Mesenchymal stem cell (in vitro differentiated cells and primary cell): Measurements from ENCODE around the gene CASKIN1.
"Not testable (repeated sequence)": the region's sequence is repeated elsewhere in the genome, so short reads cannot be mapped to it uniquely, and the experiment has no call there.

Experiments
- DNase-seq: peaks from one replicate; pipeline ENCODE4 v3.0.0-alpha.2; 2013
- H2AFZ ChIP-seq: one replicate; pipeline ENCODE4 v1.6.1; 2013; ENCODE audit warnings: low read depth, mild to moderate bottlenecking, control low read depth, inconsistent platforms, low read length, moderate library complexity
- H2AK5ac ChIP-seq: 2 replicates; pipeline ENCODE4 v1.6.1; 2013; ENCODE audit warnings: low read length, moderate library complexity, mild to moderate bottlenecking, inconsistent platforms; ENCODE audit not compliant: severe bottlenecking
- H2BK120ac ChIP-seq: one replicate; pipeline ENCODE4 v1.6.1; 2013; ENCODE audit warnings: low read depth, mild to moderate bottlenecking, inconsistent platforms, low read length, moderate library complexity
- H2BK12ac ChIP-seq, 2 experiments: one replicate each; pipeline ENCODE4 v1.6.1; 2013; ENCODE audit warnings: inconsistent platforms in 2 of 2, low read length in 2 of 2, mild to moderate bottlenecking in 2 of 2, moderate library complexity in 2 of 2, control low read depth in 1 of 2
- H2BK15ac ChIP-seq: one replicate; pipeline ENCODE4 v1.6.1; 2013; ENCODE audit warnings: mild to moderate bottlenecking, low read depth, inconsistent platforms; ENCODE audit not compliant: poor library complexity, severe bottlenecking
- H2BK5ac ChIP-seq: 2 replicates; pipeline ENCODE4 v1.6.1; 2013; ENCODE audit warnings: low read depth, mild to moderate bottlenecking, low read length, control low read depth, inconsistent platforms; ENCODE audit not compliant: poor library complexity, severe bottlenecking
- H3K14ac ChIP-seq, 2 experiments: one replicate each; pipeline ENCODE4 v1.6.1; 2013; ENCODE audit warnings: inconsistent platforms in 2 of 2, low read length in 2 of 2, control low read depth in 1 of 2, mild to moderate bottlenecking in 1 of 2, moderate library complexity in 1 of 2
- H3K18ac ChIP-seq, 2 experiments: one replicate each; pipeline ENCODE4 v1.6.1; 2013; ENCODE audit warnings: inconsistent platforms in 2 of 2, low read length in 2 of 2, control low read depth in 1 of 2, low read depth in 1 of 2, mild to moderate bottlenecking in 1 of 2
- H3K23ac ChIP-seq, 2 experiments: one replicate each; pipeline ENCODE4 v1.6.1; 2013; ENCODE audit warnings: inconsistent platforms in 2 of 2, low read length in 2 of 2, mild to moderate bottlenecking in 2 of 2, moderate library complexity in 2 of 2, control low read depth in 1 of 2
- H3K27ac ChIP-seq: 2 replicates; pipeline ENCODE4 v1.5.1; 2013; ENCODE audit warnings: mild to moderate bottlenecking, moderate library complexity, low read length, control low read depth, inconsistent platforms; ENCODE audit not compliant: poor library complexity, severe bottlenecking
- H3K27me3 ChIP-seq, 2 experiments: 2 replicates each; pipeline versions ENCODE4 v1.6.1 to v1.7.0; 2013; ENCODE audit warnings: low read length in 2 of 2, mild to moderate bottlenecking in 2 of 2, moderate library complexity in 2 of 2, control low read depth in 1 of 2, inconsistent platforms in 1 of 2; ENCODE audit not compliant: control insufficient read depth in 1 of 2, insufficient read depth in 1 of 2
- H3K36me3 ChIP-seq, 2 experiments: 2 replicates each; pipeline versions ENCODE4 v1.6.1 to v1.7.0; 2013; ENCODE audit warnings: low read length in 2 of 2, control low read depth in 1 of 2, inconsistent platforms in 1 of 2, low read depth in 1 of 2, mild to moderate bottlenecking in 1 of 2; ENCODE audit not compliant: insufficient read depth in 2 of 2, control insufficient read depth in 1 of 2
- H3K4ac ChIP-seq, 2 experiments: one replicate each; pipeline ENCODE4 v1.6.1; 2013; ENCODE audit warnings: inconsistent platforms in 2 of 2, low read length in 2 of 2, mild to moderate bottlenecking in 2 of 2, moderate library complexity in 2 of 2, control low read depth in 1 of 2, low read depth in 1 of 2
- H3K4me1 ChIP-seq: 2 replicates; pipeline ENCODE4 v1.6.1; 2013; ENCODE audit warnings: low read depth, low read length, control low read depth; ENCODE audit not compliant: control insufficient read depth, insufficient read depth
- H3K4me2 ChIP-seq: 2 replicates; pipeline ENCODE4 v1.6.1; 2013; ENCODE audit warnings: low read length, mild to moderate bottlenecking, inconsistent platforms; ENCODE audit not compliant: poor library complexity, severe bottlenecking
- H3K4me3 ChIP-seq, 2 experiments: 2 replicates each; pipeline versions ENCODE4 v1.5.1 to v1.7.0; 2013; ENCODE audit warnings: low read length in 2 of 2, mild to moderate bottlenecking in 2 of 2, control low read depth in 1 of 2, low read depth in 1 of 2; ENCODE audit not compliant: insufficient read depth in 1 of 2
- H3K79me1 ChIP-seq: replicated peaks from 2 replicates; pipeline ENCODE4 v1.6.1; 2013; ENCODE audit warnings: mild to moderate bottlenecking, control low read depth, low read length, inconsistent platforms; ENCODE audit not compliant: poor library complexity, severe bottlenecking
- H3K9ac ChIP-seq: 2 replicates; pipeline ENCODE4 v1.7.0; 2013; ENCODE audit warnings: mild to moderate bottlenecking, low read length, moderate library complexity
- H3K9me3 ChIP-seq: 2 replicates; pipeline ENCODE4 v1.7.0; 2013; ENCODE audit warnings: mild to moderate bottlenecking, low read length; ENCODE audit not compliant: control insufficient read depth
- H4K8ac ChIP-seq: one replicate; pipeline ENCODE4 v1.6.1; 2013; ENCODE audit warnings: inconsistent platforms, mild to moderate bottlenecking, low read length, moderate library complexity
- H4K91ac ChIP-seq: one replicate; pipeline ENCODE4 v1.6.1; 2013; ENCODE audit warnings: mild to moderate bottlenecking, low read length, inconsistent platforms
- WGBS: methylation state at CpG from one replicate; pipeline ENCODE4 v1.1.7; 2013; ENCODE audit warnings: mixed read lengths; 5-methylcytosine and 5-hydroxymethylcytosine counted together

CASKIN1 gene

DNA sequence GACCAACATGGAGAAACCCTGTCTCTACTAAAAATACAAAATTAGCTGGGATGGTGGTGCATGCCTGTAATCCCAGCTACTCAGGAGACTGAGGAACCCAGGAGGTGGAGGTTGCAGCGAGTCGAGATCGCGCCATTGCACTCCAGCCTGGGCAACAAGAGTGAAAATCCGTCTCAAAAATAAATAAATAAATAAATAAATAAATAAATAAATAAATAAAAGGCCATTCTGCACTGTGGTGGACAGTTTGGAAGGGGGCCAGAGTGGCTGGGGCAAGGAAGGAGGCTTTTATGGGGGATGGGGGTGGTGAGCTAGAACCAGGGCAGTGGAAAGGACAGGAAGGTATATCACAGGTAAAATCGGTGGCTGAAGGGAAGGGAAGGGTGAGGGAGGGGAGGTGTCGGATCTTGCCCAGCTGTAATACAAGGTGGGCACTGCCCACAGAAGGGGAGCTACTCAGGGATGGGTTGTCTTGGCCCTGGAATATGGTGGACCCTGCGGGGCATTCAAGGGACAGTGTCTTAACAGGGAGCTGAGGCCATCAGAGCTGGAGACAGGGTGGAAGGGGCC is 6.8 kb upstream of the CASKIN1 start:
- not testable (repeated sequence) for H2BK15ac ChIP-seq, H3K9me3 ChIP-seq, H3K14ac ChIP-seq, H4K91ac ChIP-seq, H3K18ac ChIP-seq, H3K4me2 ChIP-seq, H2AK5ac ChIP-seq, H2BK5ac ChIP-seq, DNase-seq, H2AFZ ChIP-seq, H3K4me3 ChIP-seq, H2BK120ac ChIP-seq, H3K9ac ChIP-seq, H4K8ac ChIP-seq, H2BK12ac ChIP-seq, H3K23ac ChIP-seq, H3K27ac ChIP-seq
- Histone ChIP-seq H3K4ac (peak overlapping the region in 1 of 2 experiments; percentile 35), H3K36me3 (peaks cover 12 to 24% of the 10 kb centered on the region in 2 experiments), H3K79me1 (peaks cover 15% of the 10 kb centered on the region), H3K4me1 (peaks cover 16% of the 10 kb centered on the region), H3K27me3 (peaks cover 22 to 24% of the 10 kb centered on the region in 2 experiments)
- 100% methylated on average over 5 of the region's 8 CpGs for WGBS

DNA sequence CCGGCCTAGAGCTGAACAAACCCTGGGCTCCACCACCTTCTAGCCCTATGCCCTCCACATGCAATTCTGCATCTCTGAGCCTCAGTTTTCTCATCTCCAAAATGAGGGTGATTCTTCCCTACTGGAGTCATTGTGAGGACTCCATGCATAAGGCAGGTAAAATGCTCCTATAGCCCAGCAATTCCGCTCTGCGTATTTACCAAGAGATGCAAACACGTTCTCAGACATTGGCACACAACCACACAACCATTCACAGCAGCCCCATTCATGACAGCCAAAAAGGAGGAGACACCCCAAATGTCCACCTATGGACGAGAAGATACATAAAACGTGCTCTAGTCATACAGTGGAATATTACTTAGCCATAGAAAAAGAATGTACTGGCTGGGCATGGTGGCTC is 3.9 kb upstream of the CASKIN1 start:
- H3K27ac ChIP-seq, result no peak overlapping the region
- no peak overlapping the region for H3K4ac ChIP-seq
- DNase-seq, result no peak

DNA sequence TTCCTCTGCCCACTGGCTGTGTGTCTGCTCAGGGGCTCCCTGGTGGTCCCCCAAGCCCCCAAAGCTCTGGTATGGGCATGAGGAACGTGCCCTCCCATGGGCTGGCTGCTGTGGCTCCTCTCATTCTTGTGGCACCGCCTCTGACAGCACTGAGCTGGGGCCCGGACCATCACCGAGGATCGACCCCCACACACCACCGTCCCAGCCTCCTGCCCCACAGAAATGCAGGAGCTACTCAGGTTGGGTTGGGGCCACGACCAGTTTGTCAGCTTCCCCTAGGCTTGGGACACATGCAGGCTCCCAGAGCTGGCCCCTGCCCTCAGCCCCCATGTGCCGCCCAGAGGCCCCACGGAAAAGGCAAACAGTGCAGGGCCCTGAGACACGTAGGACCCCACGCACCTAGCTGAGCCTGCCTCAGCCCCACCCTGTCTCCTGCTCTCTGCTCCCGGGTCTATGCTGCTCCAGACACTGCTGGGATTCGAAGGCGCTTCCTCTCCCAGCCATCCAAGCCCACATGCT is 3.3 kb upstream of the CASKIN1 start:
- H3K27ac ChIP-seq, result no peak overlapping the region

More for the DNA sequence above, 3.9 kb upstream of the CASKIN1 start:
- no peaks in the 10 kb centered on the region for H3K36me3 ChIP-seq
- no peak overlapping the region for H2BK5ac ChIP-seq
- H3K4me1 ChIP-seq, result peaks cover 19% of the 10 kb centered on the region
- no peak overlapping the region for H2AFZ ChIP-seq
- no peaks in the 10 kb centered on the region for H3K79me1 ChIP-seq
- H3K23ac ChIP-seq, result no peak overlapping the region
- no peak overlapping the region for H4K8ac ChIP-seq
- 87% methylated on average over 6 of the region's 6 CpGs for WGBS
- H3K4me3 ChIP-seq, result no peak overlapping the region
- H3K18ac ChIP-seq, result no peak overlapping the region
- no peak overlapping the region for H4K91ac ChIP-seq
- no peak overlapping the region for H2BK120ac ChIP-seq
- H3K14ac ChIP-seq, result no peak overlapping the region
- no peak overlapping the region for H2BK15ac ChIP-seq
- H3K9me3 ChIP-seq, result peaks cover 6% of the 10 kb centered on the region
- H3K4me2 ChIP-seq, result no peak overlapping the region
- peaks cover 41% of the 10 kb centered on the region in 2 experiments for H3K27me3 ChIP-seq
- no peak overlapping the region for H2AK5ac ChIP-seq
- no peak overlapping the region for H2BK12ac ChIP-seq
- no peak overlapping the region for H3K9ac ChIP-seq

DNA sequence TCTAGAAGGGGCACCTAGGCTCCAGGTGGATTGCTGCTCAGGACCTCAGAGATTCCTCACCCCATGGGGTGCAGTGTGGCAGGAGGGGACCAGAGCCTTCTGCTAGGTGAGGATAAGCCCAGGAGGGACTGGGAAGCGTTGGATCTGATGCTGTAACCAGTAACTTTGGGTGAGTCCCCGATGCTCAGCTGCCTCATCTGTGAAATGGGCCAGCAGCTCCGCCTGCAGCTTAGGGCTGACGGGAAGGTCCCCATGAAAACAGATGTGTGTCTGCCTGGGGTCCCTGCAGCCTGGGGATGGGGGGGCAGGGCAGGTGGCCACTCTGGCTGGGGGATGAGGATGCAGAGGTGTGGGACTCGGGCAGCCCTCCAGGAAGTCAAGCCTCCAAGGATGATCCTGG is 2.7 kb upstream of the CASKIN1 start:
- H2AFZ ChIP-seq, result no peak overlapping the region
- 88% methylated on average over 5 of the region's 5 CpGs for WGBS

More for the DNA sequence above, 3.3 kb upstream of the CASKIN1 start:
- Histone ChIP-seq H3K4me1 (peaks cover 22% of the 10 kb centered on the region), H2AFZ (no peak overlapping the region), H3K14ac (no peak overlapping the region), H2BK12ac (no peak overlapping the region), H2BK120ac (no peak overlapping the region), H3K79me1 (no peaks in the 10 kb centered on the region), H3K27me3 (peaks cover 47 to 48% of the 10 kb centered on the region in 2 experiments), H3K36me3 (no peaks in the 10 kb centered on the region), H4K91ac (no peak overlapping the region), H3K9ac (no peak overlapping the region), H3K18ac (no peak overlapping the region), H2BK5ac (no peak overlapping the region), H2AK5ac (no peak overlapping the region), H3K4me3 (no peak overlapping the region), H3K23ac (no peak overlapping the region), H3K4me2 (no peak overlapping the region), H2BK15ac (no peak overlapping the region), H4K8ac (no peak overlapping the region), H3K4ac (no peak overlapping the region), H3K9me3 (peaks cover 6% of the 10 kb centered on the region)
- WGBS, result 75% methylated on average over 12 of the region's 14 CpGs
- no peak for DNase-seq

More for the DNA sequence above, 2.7 kb upstream of the CASKIN1 start:
- H2BK5ac ChIP-seq, result no peak overlapping the region
- H3K4me1 ChIP-seq, result peaks cover 20% of the 10 kb centered on the region
- H3K4me2 ChIP-seq, result no peak overlapping the region
- peaks cover 6% of the 10 kb centered on the region for H3K9me3 ChIP-seq
- H3K79me1 ChIP-seq, result no peaks in the 10 kb centered on the region
- no peak overlapping the region for H3K23ac ChIP-seq
- H3K4me3 ChIP-seq, result no peak overlapping the region
- no peak overlapping the region for H2BK120ac ChIP-seq
- H3K9ac ChIP-seq, result no peak overlapping the region
- no peak overlapping the region for H2AK5ac ChIP-seq
- DNase-seq, result no peak
- H3K14ac ChIP-seq, result no peak overlapping the region
- peaks cover 51 to 53% of the 10 kb centered on the region in 2 experiments for H3K27me3 ChIP-seq
- no peak overlapping the region for H4K91ac ChIP-seq
- H3K27ac ChIP-seq, result no peak overlapping the region
- H2BK12ac ChIP-seq, result no peak overlapping the region
- no peak overlapping the region for H2BK15ac ChIP-seq
- no peak overlapping the region for H4K8ac ChIP-seq
- no peaks in the 10 kb centered on the region for H3K36me3 ChIP-seq
- H3K18ac ChIP-seq, result no peak overlapping the region
- H3K4ac ChIP-seq, result no peak overlapping the region
